Neural cell (in vitro differentiated cells): Measurements from ENCODE around the gene CYRIA. TPM values are rescaled to one million over a fixed set of nuclear protein-coding genes. Genes with fewer than 3 reads are reported as not detected.

Experiments
- H2AFZ ChIP-seq: fragments of 200-600, 300-800 bp; sonication (generic), shearing (Covaris generic); 2 replicates; pipeline ENCODE4 v1.6.0; 2014; ENCODE audit warnings: low read depth, mild to moderate bottlenecking, antibody characterized with exemption, low read length, moderate library complexity
- H3F3A ChIP-seq: fragments of 200-600 bp; shearing (Covaris generic); 2 replicates; pipeline ENCODE4 v1.6.1; 2016; ENCODE audit warnings: mild to moderate bottlenecking, moderate library complexity, mixed read lengths, antibody characterized with exemption, low read length; ENCODE audit not compliant: insufficient read depth, poor library complexity, severe bottlenecking
- H3K27ac ChIP-seq: fragments of 200-600, 300-800 bp; sonication (generic), shearing (Covaris generic); 2 replicates; pipeline ENCODE4 v1.5.1; 2014; ENCODE audit warnings: mild to moderate bottlenecking, low read length, moderate library complexity
- H3K27me3 ChIP-seq: fragments of 300-800, 200-600 bp; sonication (generic), shearing (Covaris generic); 2 replicates; pipeline ENCODE4 v1.6.0; 2014; ENCODE audit warnings: mild to moderate bottlenecking, low read depth, low read length, moderate library complexity; ENCODE audit not compliant: insufficient read depth
- H3K36me3 ChIP-seq: fragments of 300-800, 200-600 bp; sonication (generic), shearing (Covaris generic); 2 replicates; pipeline ENCODE4 v1.5.1; 2014; ENCODE audit warnings: mild to moderate bottlenecking, antibody characterized with exemption, low read length, moderate library complexity; ENCODE audit not compliant: insufficient read depth
- H3K4me2 ChIP-seq: fragments of 300-800, 200-600 bp; sonication (generic), shearing (Covaris generic); 2 replicates; pipeline ENCODE4 v1.6.0; 2014; ENCODE audit warnings: mild to moderate bottlenecking, low read length
- H3K4me3 ChIP-seq: fragments of 300-800, 200-600 bp; sonication (generic), shearing (Covaris generic); 2 replicates; pipeline ENCODE4 v1.5.1; 2014; ENCODE audit warnings: mild to moderate bottlenecking, low read length, moderate library complexity
- H3K79me2 ChIP-seq: fragments of 200-600 bp; shearing (Covaris generic); replicated peaks from 2 replicates; pipeline ENCODE4 v1.6.0; 2014; ENCODE audit warnings: mild to moderate bottlenecking, low read length, moderate library complexity; ENCODE audit not compliant: insufficient read depth
- H3K9ac ChIP-seq: fragments of 300-800, 200-600 bp; sonication (generic), shearing (Covaris generic); 2 replicates; pipeline ENCODE4 v1.6.1; 2016; ENCODE audit warnings: mild to moderate bottlenecking, low read length, mixed read lengths
- H3K9me2 ChIP-seq: fragments of 200-600 bp; shearing (Covaris generic); 2 replicates; pipeline ENCODE4 v1.6.1; 2016; ENCODE audit warnings: mild to moderate bottlenecking, low read length, mixed read lengths; ENCODE audit not compliant: insufficient read depth
- H3K9me3 ChIP-seq: fragments of 200-600, 300-800 bp; sonication (generic), shearing (Covaris generic); 2 replicates; pipeline ENCODE4 v1.6.1; 2016; ENCODE audit warnings: mild to moderate bottlenecking, mixed run types, low read length, moderate library complexity, mixed read lengths
- H4K20me1 ChIP-seq: fragments of 200-600 bp; shearing (Covaris generic); 2 replicates; pipeline ENCODE4 v1.6.1; 2016; ENCODE audit warnings: mild to moderate bottlenecking, mixed run types; ENCODE audit not compliant: insufficient read depth
- EP300 ChIP-seq: fragments of 450-650 bp; conservative IDR thresholded peaks from 2 replicates; pipeline ENCODE4 v1.6.1; 2014; ENCODE audit warnings: antibody characterized with exemption, mild to moderate bottlenecking, moderate library complexity; ENCODE audit not compliant: poor library complexity, severe bottlenecking
- EZH2 ChIP-seq: fragments of 200-600, 300-800 bp; shearing (Covaris generic), sonication (generic); IDR thresholded peaks from 2 replicates; pipeline ENCODE4 v1.6.1; 2014; ENCODE audit warnings: antibody characterized with exemption, low read length, borderline replicate concordance, mild to moderate bottlenecking; ENCODE audit not compliant: insufficient read depth, poor library complexity, severe bottlenecking
- MXI1 ChIP-seq: fragments of 450-650 bp; conservative IDR thresholded peaks from 2 replicates; pipeline ENCODE4 v1.6.1; 2014; ENCODE audit warnings: antibody characterized with exemption, mild to moderate bottlenecking; ENCODE audit not compliant: poor library complexity, severe bottlenecking
- POLR2AphosphoS5 ChIP-seq: IDR thresholded peaks from 2 replicates; pipeline ENCODE4 v1.6.1; 2012
- RAD21 ChIP-seq: fragments of 450-650 bp; conservative IDR thresholded peaks from 2 replicates; pipeline ENCODE4 v1.6.1; 2014; ENCODE audit warnings: antibody characterized with exemption, mild to moderate bottlenecking, moderate library complexity
- SMC3 ChIP-seq: fragments of 450-650 bp; conservative IDR thresholded peaks from 2 replicates; pipeline ENCODE4 v1.6.1; 2014; ENCODE audit warnings: antibody characterized with exemption, mild to moderate bottlenecking, moderate library complexity; ENCODE audit not compliant: poor library complexity
- TAF1 ChIP-seq: IDR thresholded peaks from 2 replicates; pipeline ENCODE4 v1.6.1; 2012; ENCODE audit warnings: low read depth
- polyA plus RNA-seq: library from polyadenylated mRNA; depleted of rRNA; stranded (reverse); fragments of >200 nt; gene quantifications from 2 replicates; pipeline ENCODE4 v1.2.3, GENCODE V29; 2014
- TF ChIP-seq, protein P1 (sequence below): IDR thresholded peaks from 2 replicates; pipeline ENCODE4 v1.6.1; 2012; ENCODE audit warnings: borderline replicate concordance
- TF ChIP-seq, protein P2 (sequence below): fragments of 450-650 bp; IDR thresholded peaks from 2 replicates; pipeline ENCODE4 v1.5.1; 2014; ENCODE audit warnings: antibody characterized with exemption, mild to moderate bottlenecking, moderate library complexity; ENCODE audit not compliant: poor library complexity, severe bottlenecking

The CYRIA gene
- polyA plus RNA-seq, 1 donor from 2014 or later: 67.0 TPM

DNA sequence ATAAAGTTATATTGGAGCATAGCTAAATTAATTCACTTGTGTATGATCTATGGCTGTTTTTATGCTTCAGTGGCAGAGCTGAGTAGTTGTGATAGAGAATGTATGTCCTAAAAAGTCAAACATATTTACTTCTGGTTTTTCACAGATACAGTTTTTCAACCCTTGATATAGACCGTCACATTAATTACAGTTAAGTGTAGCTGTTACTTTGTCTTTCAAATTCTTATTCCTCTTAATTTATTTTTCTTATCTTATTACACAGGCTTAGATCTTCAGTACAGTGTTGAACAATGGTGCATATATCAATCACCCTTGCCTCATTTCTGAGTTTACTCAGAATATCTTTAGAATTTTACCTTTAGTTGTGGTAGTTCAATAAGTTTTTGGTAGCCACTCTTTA is 12.2 kb upstream of the CYRIA start:
- Histone ChIP-seq H3K9me3 (no peaks in the 10 kb centered on the region), H3K9ac (no peak overlapping the region), H4K20me1 (no peaks in the 10 kb centered on the region), H3K4me3 (no peak overlapping the region), H3K4me2 (no peak overlapping the region), H3K9me2 (no peaks in the 10 kb centered on the region), H2AFZ (no peak overlapping the region), H3K27me3 (no peaks in the 10 kb centered on the region), H3K36me3 (no peaks in the 10 kb centered on the region), H3K79me2 (no peaks in the 10 kb centered on the region), H3F3A (no peaks in the 10 kb centered on the region), H3K27ac (no peak overlapping the region)
- TF ChIP-seq, protein P1, sequence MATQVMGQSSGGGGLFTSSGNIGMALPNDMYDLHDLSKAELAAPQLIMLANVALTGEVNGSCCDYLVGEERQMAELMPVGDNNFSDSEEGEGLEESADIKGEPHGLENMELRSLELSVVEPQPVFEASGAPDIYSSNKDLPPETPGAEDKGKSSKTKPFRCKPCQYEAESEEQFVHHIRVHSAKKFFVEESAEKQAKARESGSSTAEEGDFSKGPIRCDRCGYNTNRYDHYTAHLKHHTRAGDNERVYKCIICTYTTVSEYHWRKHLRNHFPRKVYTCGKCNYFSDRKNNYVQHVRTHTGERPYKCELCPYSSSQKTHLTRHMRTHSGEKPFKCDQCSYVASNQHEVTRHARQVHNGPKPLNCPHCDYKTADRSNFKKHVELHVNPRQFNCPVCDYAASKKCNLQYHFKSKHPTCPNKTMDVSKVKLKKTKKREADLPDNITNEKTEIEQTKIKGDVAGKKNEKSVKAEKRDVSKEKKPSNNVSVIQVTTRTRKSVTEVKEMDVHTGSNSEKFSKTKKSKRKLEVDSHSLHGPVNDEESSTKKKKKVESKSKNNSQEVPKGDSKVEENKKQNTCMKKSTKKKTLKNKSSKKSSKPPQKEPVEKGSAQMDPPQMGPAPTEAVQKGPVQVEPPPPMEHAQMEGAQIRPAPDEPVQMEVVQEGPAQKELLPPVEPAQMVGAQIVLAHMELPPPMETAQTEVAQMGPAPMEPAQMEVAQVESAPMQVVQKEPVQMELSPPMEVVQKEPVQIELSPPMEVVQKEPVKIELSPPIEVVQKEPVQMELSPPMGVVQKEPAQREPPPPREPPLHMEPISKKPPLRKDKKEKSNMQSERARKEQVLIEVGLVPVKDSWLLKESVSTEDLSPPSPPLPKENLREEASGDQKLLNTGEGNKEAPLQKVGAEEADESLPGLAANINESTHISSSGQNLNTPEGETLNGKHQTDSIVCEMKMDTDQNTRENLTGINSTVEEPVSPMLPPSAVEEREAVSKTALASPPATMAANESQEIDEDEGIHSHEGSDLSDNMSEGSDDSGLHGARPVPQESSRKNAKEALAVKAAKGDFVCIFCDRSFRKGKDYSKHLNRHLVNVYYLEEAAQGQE: no peak
- TF ChIP-seq, protein P2, sequence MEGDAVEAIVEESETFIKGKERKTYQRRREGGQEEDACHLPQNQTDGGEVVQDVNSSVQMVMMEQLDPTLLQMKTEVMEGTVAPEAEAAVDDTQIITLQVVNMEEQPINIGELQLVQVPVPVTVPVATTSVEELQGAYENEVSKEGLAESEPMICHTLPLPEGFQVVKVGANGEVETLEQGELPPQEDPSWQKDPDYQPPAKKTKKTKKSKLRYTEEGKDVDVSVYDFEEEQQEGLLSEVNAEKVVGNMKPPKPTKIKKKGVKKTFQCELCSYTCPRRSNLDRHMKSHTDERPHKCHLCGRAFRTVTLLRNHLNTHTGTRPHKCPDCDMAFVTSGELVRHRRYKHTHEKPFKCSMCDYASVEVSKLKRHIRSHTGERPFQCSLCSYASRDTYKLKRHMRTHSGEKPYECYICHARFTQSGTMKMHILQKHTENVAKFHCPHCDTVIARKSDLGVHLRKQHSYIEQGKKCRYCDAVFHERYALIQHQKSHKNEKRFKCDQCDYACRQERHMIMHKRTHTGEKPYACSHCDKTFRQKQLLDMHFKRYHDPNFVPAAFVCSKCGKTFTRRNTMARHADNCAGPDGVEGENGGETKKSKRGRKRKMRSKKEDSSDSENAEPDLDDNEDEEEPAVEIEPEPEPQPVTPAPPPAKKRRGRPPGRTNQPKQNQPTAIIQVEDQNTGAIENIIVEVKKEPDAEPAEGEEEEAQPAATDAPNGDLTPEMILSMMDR: no peak
- no peak for TF ChIP-seq SMC3
- no peak for TF ChIP-seq TAF1
- no peak for TF ChIP-seq RAD21
- TF ChIP-seq EP300: no peak
- TF ChIP-seq EZH2: no peak
- TF ChIP-seq POLR2AphosphoS5: no peak
- no peak for TF ChIP-seq MXI1

DNA sequence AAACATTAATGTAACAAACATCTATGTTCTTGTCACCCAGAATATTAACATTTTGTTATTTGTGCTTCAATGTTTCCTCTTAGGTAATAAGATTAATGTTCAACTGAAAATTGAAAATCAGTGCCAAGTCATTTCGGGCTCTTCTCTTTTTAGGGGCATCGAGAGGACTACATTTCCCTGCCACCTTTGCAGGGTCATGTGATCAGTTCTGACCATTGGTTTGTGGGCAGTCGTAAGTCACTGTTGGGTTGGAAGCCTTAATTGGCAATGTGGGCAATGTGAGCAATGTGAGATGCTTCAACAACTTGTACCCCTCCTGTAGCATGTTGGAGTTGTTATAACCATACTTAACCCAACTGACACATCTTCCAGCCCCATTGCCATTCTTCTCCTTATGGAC is 10.1 kb upstream of the CYRIA start:
- no peak overlapping the region for H3K27ac ChIP-seq
- no peaks in the 10 kb centered on the region for H3K36me3 ChIP-seq
- H3K4me3 ChIP-seq: no peak overlapping the region
- H3K9me3 ChIP-seq: no peaks in the 10 kb centered on the region
- H3F3A ChIP-seq: no peaks in the 10 kb centered on the region
- no peak overlapping the region for H3K9ac ChIP-seq
- H4K20me1 ChIP-seq: no peaks in the 10 kb centered on the region
- H3K9me2 ChIP-seq: no peaks in the 10 kb centered on the region
- H3K27me3 ChIP-seq: no peaks in the 10 kb centered on the region
- TF ChIP-seq SMC3: no peak
- TF ChIP-seq, protein P1: no peak
- TF ChIP-seq, protein P2: no peak
- TF ChIP-seq TAF1: no peak
- TF ChIP-seq MXI1: no peak
- no peak for TF ChIP-seq POLR2AphosphoS5
- TF ChIP-seq RAD21: no peak
- TF ChIP-seq EZH2: no peak
- TF ChIP-seq EP300: no peak
- no peaks in the 10 kb centered on the region for H3K79me2 ChIP-seq
- no peak overlapping the region for H3K4me2 ChIP-seq
- no peak overlapping the region for H2AFZ ChIP-seq
